ENCODE measurements around the gene ATP8B3.

Gene ATP8B3

GRCh38 chr19:1791879-1792278, 20.2 kb downstream of the ATP8B3 start:
- H3K27ac ChIP-seq: no peak overlapping the region
- ChIA-PET POLR2A (ENCODE audit: low non-redundant PET) (interaction anchor here (0.7 kb wide), 1 partner anchor 18 kb away, joined by 7 read pairs; no protein-coding TSS in a partner anchor), CTCF (interaction anchor here (0.7 to 1.3 kb wide), 4 partner anchors 19 to 120 kb away, joined by 3 to 4 read pairs (median 3); no protein-coding TSS in a partner anchor)
- no peak for TF ChIP-seq CTCF (conservative IDR thresholded peaks at IDR 0.05; ENCODE audit: low read depth)
- no peak for DNase-seq (ENCODE audit: low spot score)

GRCh38 chr19:1790054-1790792, 21.9 kb downstream of the ATP8B3 start:
- no peak for TF ChIP-seq CTCF (conservative IDR thresholded peaks at IDR 0.05; ENCODE audit: low read depth)
- POLR2A ChIA-PET (ENCODE audit: low non-redundant PET): no interaction called here
- no peak for DNase-seq (ENCODE audit: low spot score)
- H3K27ac ChIP-seq: no peak overlapping the region
- CTCF ChIA-PET: interaction anchor here (0.7 to 0.9 kb wide), 3 partner anchors 17 to 244 kb away, joined by 3 to 5 read pairs (median 5); no protein-coding TSS in a partner anchor

GRCh38 chr19:1789261-1790041, 22.6 kb downstream of the ATP8B3 start:
- no peak overlapping the region for H3K27ac ChIP-seq
- no peak for DNase-seq (ENCODE audit: low spot score)
- ChIA-PET CTCF (interaction anchor here (0.7 to 2.0 kb wide), 4 partner anchors 14 to 117 kb away, joined by 3 to 8 read pairs (median 6); no protein-coding TSS in a partner anchor), POLR2A (ENCODE audit: low non-redundant PET) (no interaction called here)
- no peak for TF ChIP-seq CTCF (conservative IDR thresholded peaks at IDR 0.05; ENCODE audit: low read depth)

- no peak for TF ChIP-seq CTCF (conservative IDR thresholded peaks at IDR 0.05; ENCODE audit: low read depth)
- H3K27ac ChIP-seq: no peak overlapping the region
- POLR2A ChIA-PET (ENCODE audit: low non-redundant PET): no interaction called here
- CTCF ChIA-PET: no interaction called here
- DNase-seq (ENCODE audit: low spot score): no peak
Observed at GRCh38 chr19:1787116-1787515, 25.0 kb downstream of the ATP8B3 start.

- CTCF ChIA-PET: interaction anchor here (0.6 to 1.1 kb wide), 2 partner anchors 8 to 9 kb away, joined by 4 to 5 read pairs; no protein-coding TSS in a partner anchor
- no peak for DNase-seq (ENCODE audit: low spot score)
- H3K27ac ChIP-seq: no peak overlapping the region
- POLR2A ChIA-PET (ENCODE audit: low non-redundant PET): no interaction called here
- TF ChIP-seq CTCF (conservative IDR thresholded peaks at IDR 0.05; ENCODE audit: low read depth): no peak
Observed at GRCh38 chr19:1786668-1787067, 25.4 kb downstream of the ATP8B3 start.

GRCh38 chr19:1785310-1785709, 26.8 kb downstream of the ATP8B3 start:
- H3K27ac ChIP-seq: no peak overlapping the region
- no peak for TF ChIP-seq CTCF (conservative IDR thresholded peaks at IDR 0.05; ENCODE audit: low read depth)
- ChIA-PET POLR2A (ENCODE audit: low non-redundant PET) (interaction anchor here (0.5 kb wide), 1 partner anchor 22 kb away, joined by 5 read pairs; no protein-coding TSS in a partner anchor), CTCF (interaction anchor here (1.5 kb wide), 1 partner anchor 113 kb away, joined by 3 read pairs; no protein-coding TSS in a partner anchor)
- DNase-seq (ENCODE audit: low spot score): no peak

Measured in RWPE1 (cell line).